Mucosa of descending colon (tissue), 3 donors: ENCODE data around the gene MFAP5. TPM values are rescaled to one million over a fixed set of nuclear protein-coding genes. Genes with fewer than 3 reads are reported as not detected.

Source experiments
- ATAC-seq: fragments of 200-7000 bp; cut with Tn5 transposase; one replicate; pipeline ENCODE4 v1.9.1; 2020; ENCODE audit warnings: mild to moderate bottlenecking, moderate library complexity
- DNase-seq, 3 donors: peaks; one replicate each; pipeline ENCODE4 v3.0.0-alpha.2; 2020
- H3K36me3 ChIP-seq: fragments of 200-600 bp; one replicate; pipeline ENCODE4 v1.8.0; 2021; ENCODE audit warnings: low read depth, mild to moderate bottlenecking
- H3K4me1 ChIP-seq: fragments of 200-600 bp; one replicate; pipeline ENCODE4 v1.8.0; 2021; ENCODE audit warnings: low read depth, mild to moderate bottlenecking
- H3K4me3 ChIP-seq: fragments of 200-600 bp; one replicate; pipeline ENCODE4 v1.8.0; 2021; ENCODE audit warnings: mild to moderate bottlenecking
- H3K9me3 ChIP-seq: fragments of 200-600 bp; one replicate; pipeline ENCODE4 v1.8.0; 2021; ENCODE audit warnings: mild to moderate bottlenecking
- intact Hi-C, 2 donors: fragments of 100-400 bp; cut with DNase I in 1 of 2; cut with micrococcal nuclease in 1 of 2; formaldehyde crosslinking; loops; one replicate each; pipeline versions ENCODE4 v1.11.0 to v1.11.1; 2022; cut with DNase I, micrococcal nuclease
- total RNA-seq, 3 donors: library from RNA; stranded (reverse); fragmentation: NEBNext Ultra II Directional in 2 of 3; extraction: Animal tissue kit (Norgen Biotek cat#: 25700) in 2 of 3; gene quantifications; one replicate each; pipeline versions ENCODE4 v1.2.1 to v1.2.4, GENCODE V29; 2021 to 2023
- TF ChIP-seq, protein P1 (sequence below): fragments of 200-600 bp; IDR thresholded peaks from one replicate; pipeline ENCODE4 v1.8.0; 2022; ENCODE audit warnings: antibody characterized with exemption, mild to moderate bottlenecking
- donor health status: DM: no; HTN: no; CAD: no; lungs with moderate emphysema.
- donor health status: DM: no; HTN: no; CAD: no.
- donor health status: DM: no; HTN: yes; CAD: no.

MFAP5 gene
- total RNA-seq, 3 donors from 2014 or later = 10.7 to 43.1 (median 25.0) TPM

DNA sequence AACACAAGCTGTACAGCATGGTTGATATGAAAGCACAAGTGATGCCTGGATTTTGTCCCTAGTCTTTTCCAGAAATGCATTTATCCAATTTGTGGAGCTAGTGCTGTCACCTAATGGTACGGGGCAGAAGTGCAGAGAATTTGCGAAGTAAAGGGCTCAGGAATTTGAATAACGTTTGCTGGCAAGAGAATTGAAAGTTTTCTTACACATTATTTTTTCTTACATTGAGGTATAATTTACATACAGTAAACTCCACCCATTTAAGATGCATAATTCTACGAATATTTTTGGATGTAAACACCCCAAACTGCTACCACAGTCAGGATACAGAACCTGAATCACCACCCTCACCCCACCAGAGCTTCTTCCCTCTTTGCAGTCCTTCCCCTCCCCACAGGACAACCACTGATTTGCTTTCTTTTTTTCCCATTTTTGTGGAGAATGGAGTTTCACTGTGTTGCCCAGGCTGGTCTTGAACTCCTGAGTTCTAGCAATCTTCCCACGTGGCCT, 53.5 kb downstream of the MFAP5 start:
- H3K4me1 ChIP-seq = no peaks in the 10 kb centered on the region
- no peaks in the 10 kb centered on the region for H3K9me3 ChIP-seq
- TF ChIP-seq, protein P1, sequence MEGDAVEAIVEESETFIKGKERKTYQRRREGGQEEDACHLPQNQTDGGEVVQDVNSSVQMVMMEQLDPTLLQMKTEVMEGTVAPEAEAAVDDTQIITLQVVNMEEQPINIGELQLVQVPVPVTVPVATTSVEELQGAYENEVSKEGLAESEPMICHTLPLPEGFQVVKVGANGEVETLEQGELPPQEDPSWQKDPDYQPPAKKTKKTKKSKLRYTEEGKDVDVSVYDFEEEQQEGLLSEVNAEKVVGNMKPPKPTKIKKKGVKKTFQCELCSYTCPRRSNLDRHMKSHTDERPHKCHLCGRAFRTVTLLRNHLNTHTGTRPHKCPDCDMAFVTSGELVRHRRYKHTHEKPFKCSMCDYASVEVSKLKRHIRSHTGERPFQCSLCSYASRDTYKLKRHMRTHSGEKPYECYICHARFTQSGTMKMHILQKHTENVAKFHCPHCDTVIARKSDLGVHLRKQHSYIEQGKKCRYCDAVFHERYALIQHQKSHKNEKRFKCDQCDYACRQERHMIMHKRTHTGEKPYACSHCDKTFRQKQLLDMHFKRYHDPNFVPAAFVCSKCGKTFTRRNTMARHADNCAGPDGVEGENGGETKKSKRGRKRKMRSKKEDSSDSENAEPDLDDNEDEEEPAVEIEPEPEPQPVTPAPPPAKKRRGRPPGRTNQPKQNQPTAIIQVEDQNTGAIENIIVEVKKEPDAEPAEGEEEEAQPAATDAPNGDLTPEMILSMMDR = peak; percentile 13
- no peaks in the 10 kb centered on the region for H3K36me3 ChIP-seq
- intact Hi-C loops = no loop called here
- DNase-seq = peak in 1 of 3 donors; percentile 13
- no peak for ATAC-seq
- no peak overlapping the region for H3K4me3 ChIP-seq

DNA sequence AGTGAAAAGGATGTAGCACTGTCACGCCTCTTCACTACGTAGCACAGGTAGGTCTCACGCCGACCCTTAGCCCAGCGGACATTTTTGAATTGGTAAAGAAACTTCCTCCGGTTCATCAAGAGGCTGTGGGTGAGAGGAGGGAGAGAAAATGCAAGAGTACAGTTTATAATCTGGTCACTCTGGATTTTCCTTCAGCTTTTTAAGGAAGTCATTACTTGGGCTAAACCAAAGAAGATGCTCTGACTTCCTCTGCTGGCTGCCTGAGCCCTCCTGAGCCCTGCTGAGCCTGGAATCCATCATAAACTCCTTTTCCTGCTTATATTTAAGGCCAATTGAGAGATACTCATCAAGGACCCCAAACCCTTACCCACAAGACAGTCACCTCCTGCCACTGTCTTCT, 55.7 kb downstream of the MFAP5 start:
- TF ChIP-seq, protein P1 = no peak
- H3K4me3 ChIP-seq = no peak overlapping the region
- ATAC-seq (no peak), DNase-seq (no peak)
- H3K36me3 ChIP-seq = no peaks in the 10 kb centered on the region
- intact Hi-C loops = no loop called here
- H3K4me1 ChIP-seq = no peaks in the 10 kb centered on the region
- no peaks in the 10 kb centered on the region for H3K9me3 ChIP-seq

DNA sequence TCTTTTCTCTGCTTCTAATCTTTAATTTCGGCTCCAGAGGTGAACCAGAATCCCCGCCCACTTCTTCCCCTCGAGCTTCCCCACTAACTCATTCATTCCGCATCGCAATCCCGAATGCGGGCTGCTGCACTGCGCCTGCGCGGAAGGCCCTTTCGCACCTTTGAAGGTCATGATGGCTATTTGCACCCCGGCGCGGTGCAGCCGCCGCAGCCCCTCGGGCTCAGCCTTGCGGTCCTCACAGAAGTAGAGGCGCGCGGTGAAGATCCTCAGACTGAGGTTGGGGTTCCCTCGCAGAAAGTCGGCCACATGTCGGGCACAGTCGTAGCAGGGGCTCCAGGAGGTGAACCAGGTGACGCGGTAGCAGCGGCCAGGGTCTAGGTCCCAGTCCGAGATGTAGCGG, 57.6 kb downstream of the MFAP5 start:
- intact Hi-C loops = no loop called here
- no peak for ATAC-seq
- Histone ChIP-seq H3K4me3 (no peak overlapping the region), H3K4me1 (no peaks in the 10 kb centered on the region), H3K36me3 (no peaks in the 10 kb centered on the region), H3K9me3 (no peaks in the 10 kb centered on the region)
- TF ChIP-seq, protein P1 = no peak
- DNase-seq = no peak

DNA sequence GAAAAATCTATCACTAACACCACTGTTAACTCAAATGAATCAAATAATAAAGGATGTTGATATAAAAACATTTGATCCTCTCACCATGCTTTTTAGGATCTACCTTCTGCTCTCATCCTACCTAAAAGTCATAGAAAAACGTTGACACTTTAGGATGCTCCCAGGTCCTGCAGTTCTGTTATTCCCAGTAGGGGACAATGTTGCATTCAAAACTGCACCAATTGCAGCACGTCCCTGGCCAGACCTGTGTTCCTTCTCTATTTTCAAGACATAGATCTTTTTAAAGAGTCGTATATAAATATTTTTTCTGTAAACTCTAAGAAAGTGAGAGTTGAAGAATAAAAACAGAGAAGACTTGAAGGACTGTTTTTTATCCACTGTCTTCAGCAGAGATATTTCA, 58.8 kb downstream of the MFAP5 start:
- no peaks in the 10 kb centered on the region for H3K4me1 ChIP-seq
- TF ChIP-seq, protein P1 = no peak
- no peaks in the 10 kb centered on the region for H3K9me3 ChIP-seq
- H3K36me3 ChIP-seq = no peaks in the 10 kb centered on the region
- ATAC-seq (no peak), DNase-seq (no peak)
- no peak overlapping the region for H3K4me3 ChIP-seq
- intact Hi-C loops = no loop called here

DNA sequence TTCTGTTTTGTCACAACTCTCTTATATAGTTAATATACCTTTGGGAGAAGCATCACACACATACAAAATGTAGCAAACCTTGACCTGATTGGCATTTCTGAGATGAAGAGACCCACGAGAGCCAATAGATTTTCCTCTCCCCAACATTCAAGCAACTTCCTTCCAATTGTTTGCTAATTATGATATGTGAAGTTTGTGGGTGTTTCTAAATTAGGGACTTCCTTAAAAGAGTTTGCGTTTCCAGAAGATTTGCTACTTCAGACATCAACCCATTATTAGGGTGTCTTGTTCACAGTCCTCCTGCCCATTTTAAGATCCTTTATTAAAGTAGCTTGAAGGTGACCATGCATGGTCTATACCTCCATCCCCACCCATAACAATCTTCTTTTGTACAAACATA, 59.3 kb downstream of the MFAP5 start:
- no peaks in the 10 kb centered on the region for H3K9me3 ChIP-seq
- ATAC-seq (no peak), DNase-seq (no peak)
- TF ChIP-seq, protein P1 = no peak
- no peak overlapping the region for H3K4me3 ChIP-seq
- intact Hi-C loops = no loop called here
- no peaks in the 10 kb centered on the region for H3K4me1 ChIP-seq
- H3K36me3 ChIP-seq = no peaks in the 10 kb centered on the region

DNA sequence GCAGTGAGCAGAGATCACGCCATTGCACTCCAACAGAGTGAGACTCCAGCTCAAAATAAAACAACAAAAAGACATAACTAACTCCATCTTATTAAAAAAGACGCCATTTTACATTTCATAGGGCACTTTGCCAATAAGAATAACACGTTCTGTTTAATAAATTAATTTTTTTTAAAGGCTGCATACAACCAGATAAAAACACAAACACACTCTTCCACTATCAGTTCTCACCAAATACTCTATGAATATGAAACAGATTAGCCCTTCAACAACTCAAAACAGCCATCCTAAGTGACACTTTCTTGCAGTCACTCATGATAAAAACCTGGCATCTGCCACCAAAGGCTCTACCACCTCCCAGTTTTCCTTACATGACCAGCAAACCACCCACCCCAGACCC, 66.1 kb downstream of the MFAP5 start:
- no peaks in the 10 kb centered on the region for H3K9me3 ChIP-seq
- TF ChIP-seq, protein P1 = no peak
- ATAC-seq (no peak), DNase-seq (no peak)
- no peak overlapping the region for H3K4me3 ChIP-seq
- intact Hi-C loops = no loop called here
- H3K4me1 ChIP-seq = no peaks in the 10 kb centered on the region
- no peaks in the 10 kb centered on the region for H3K36me3 ChIP-seq
